Activated CD4-positive, alpha-beta T cell treated with anti-CD3 and anti-CD28 coated beads, Interleukin-2, Interleukin-6, amounts not matched to agents 100 ng/mL and 50 ng/mL, durations not matched to agents 16 hours and 8 hours (primary cell): ENCODE results near the gene ATP1A4.
A peak's percentile ranks its signal among the peaks of the same experiment; 100 is the strongest.

Source experiments
- DNase-seq: peaks from one replicate; pipeline ENCODE4 v3.0.0-alpha.2; 2020

Gene ATP1A4

GRCh38 chr1:160178731-160179130, 27.3 kb downstream of the ATP1A4 start:
- DNase-seq = no peak

GRCh38 chr1:160179336-160179735, 27.9 kb downstream of the ATP1A4 start:
- no peak for DNase-seq

GRCh38 chr1:160186246-160186645, 34.8 kb downstream of the ATP1A4 start:
- no peak for DNase-seq

DNA sequence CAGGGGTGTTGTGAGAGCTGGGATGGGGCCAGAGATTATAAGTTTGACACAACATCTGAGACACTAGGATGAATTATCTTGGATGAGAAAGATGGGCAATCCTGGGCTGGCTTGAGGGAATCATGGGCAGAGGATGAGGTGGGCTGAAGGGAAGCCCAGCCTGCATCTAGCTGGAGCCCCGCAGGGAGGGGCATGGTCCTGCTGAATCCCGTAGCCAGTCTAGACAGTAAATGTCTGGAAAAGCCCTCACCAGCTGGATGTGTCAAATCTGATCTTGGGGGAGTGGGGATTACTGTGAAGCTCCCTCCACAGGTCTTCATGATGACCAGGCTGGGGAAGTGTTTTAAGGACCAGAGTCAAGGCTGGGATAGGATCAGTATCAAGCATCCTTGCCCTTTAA, 35.3 kb downstream of the ATP1A4 start:
- DNase-seq = no peak

GRCh38 chr1:160187407-160187806, 36.0 kb downstream of the ATP1A4 start:
- DNase-seq = no peak

DNA sequence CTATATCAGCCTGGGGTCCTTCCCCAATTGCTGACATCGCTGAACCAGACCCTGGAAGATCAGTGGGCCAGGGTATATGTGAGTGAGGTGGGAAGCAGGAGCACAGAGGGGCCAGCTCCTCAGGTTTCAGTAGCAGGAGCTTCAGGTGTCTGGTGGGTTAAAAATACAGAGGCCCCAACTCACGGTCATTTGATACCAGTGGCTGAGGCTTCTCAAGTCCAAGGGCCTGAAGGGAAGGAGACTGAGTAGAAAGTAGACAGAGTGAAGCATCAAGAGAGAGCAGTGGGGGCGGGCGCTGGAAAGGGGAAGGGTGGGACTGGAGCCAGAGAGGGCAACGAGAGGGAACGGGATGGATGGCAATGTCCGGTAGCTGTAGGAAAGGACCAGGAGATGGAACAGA, 36.9 kb downstream of the ATP1A4 start:
- DNase-seq = no peak

- DNase-seq = no peak
Measured at GRCh38 chr1:160189649-160190625, 38.5 kb downstream of the ATP1A4 start, which contains the start of gene CASQ1. CASQ1 (plus strand) TSS chr1:160190575; CDS start chr1:160190752, 177 bp downstream.

- DNase-seq = no peak
Measured at GRCh38 chr1:160191756-160192155, 40.4 kb downstream of the ATP1A4 start.

GRCh38 chr1:160192234-160192633, 40.8 kb downstream of the ATP1A4 start:
- DNase-seq = no peak

DNA sequence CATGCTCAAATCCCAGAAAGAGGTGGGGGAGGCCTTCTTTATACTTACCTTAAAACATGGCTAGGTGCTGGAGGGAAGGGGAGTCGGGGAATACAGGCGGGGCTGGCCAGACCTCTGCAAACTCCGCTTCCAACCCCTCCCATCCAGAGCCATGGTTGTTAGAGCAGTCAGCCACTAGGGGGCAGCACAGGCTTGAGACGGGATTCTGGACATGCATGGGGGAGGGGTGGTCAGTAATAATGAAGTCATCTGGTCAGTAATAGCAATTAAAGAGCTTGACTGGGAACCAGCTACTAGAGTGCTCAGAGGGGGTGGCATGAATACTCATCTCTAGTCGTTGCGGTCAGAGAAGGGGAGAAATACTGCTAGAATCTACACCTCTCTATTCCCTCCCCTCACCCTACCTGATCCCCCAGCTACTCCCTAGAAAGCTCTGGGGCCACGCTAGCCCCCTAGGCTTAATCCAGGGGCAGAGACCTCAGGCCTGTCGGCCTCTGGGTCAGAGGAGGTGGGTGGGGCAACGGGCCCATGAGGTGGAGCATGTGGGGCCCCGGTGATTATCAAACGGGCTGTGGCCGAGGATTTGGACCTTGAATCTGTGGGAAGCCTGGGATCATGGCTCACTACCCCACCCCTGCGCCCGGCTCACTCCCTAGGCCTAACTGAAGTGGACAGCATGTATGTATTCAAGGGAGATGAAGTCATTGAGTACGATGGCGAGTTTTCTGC, 41.9 kb downstream of the ATP1A4 start:
- peak; percentile 87 for DNase-seq

GRCh38 chr1:160193832-160194736, 42.7 kb downstream of the ATP1A4 start:
- no peak for DNase-seq

- no peak for DNase-seq
Measured at GRCh38 chr1:160194737-160195059, 43.3 kb downstream of the ATP1A4 start.

DNA sequence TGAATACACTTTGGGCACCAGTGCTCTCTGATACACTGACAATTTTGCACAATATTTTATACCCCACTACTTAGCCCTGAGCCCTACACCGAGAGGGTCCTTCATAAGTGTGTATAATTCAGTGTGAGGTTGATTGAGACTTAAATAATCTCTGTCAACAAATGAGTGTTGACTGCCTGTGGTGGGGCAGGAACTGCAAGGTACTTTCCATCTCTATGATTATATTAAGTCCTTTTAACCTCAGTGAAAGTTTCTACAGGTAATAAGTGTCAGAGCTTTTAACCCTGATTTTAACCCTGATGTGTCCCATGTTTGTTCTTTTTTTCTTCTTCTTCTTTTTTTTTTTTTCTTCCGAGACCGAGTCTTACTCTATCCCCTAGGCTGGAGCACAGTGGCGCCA, 44.7 kb downstream of the ATP1A4 start:
- DNase-seq = no peak

GRCh38 chr1:160197231-160197630, 45.8 kb downstream of the ATP1A4 start:
- DNase-seq = no peak

- no peak for DNase-seq
Measured at GRCh38 chr1:160200786-160201185, 49.4 kb downstream of the ATP1A4 start.

DNA sequence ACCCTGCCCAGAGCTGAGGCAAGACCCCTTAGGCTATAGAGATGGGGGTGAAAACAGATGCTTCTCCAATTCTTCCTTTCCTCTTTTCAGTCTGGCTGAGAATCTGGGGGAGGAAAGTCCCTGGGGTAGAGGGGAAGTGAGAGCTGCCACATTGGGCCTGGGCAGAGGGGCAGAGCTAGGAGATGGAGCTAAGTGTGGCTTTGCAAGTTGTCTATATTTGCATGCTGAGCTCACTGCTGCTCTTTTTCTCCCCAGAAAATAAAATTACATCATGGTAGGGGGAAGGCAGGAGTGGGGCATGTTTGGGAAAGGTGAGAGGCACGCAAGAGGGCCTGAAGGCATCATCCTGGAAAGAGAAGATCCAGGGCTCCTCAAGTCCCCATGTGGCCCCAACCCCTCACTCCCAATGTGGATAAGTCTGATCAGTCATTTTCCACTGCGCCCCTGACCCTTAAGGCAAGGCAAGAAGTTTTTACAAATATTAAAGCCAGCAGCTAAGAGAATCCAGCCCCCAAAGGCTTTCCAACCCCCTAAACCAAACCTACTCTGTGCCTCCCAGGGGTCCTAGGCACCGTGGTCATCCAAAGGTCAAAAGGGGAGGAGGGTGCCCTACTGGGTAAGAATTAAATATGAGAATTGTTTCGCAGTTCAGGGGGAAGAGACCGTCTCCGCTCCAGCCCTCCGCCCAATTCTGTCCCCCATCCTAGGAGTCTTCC, 53.3 kb downstream of the ATP1A4 start:
- no peak for DNase-seq

GRCh38 chr1:160205242-160206035, 54.0 kb downstream of the ATP1A4 start, which contains the start of gene PEA15:
PEA15 (plus strand) TSS chr1:160205384; CDS start chr1:160211545, 6,161 bp downstream.
- DNase-seq = peak; percentile 80

DNA sequence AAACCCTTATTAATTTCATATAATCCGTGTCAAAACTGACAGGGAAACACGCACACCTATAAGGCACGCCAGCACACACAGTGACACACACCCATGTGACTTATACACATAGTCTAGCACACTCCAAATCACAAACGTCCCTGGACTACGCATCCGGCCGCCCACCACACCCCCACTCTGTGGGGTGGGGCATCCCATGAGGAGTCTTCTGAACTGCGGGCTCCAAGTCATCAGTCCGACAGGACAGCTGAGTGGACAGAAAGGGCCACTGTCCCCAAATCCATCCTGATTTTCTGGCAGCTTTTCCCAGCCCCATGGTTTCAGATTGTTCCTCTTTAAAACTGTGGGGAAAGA, 54.6 kb downstream of the ATP1A4 start:
- DNase-seq = peak; percentile 54

DNA sequence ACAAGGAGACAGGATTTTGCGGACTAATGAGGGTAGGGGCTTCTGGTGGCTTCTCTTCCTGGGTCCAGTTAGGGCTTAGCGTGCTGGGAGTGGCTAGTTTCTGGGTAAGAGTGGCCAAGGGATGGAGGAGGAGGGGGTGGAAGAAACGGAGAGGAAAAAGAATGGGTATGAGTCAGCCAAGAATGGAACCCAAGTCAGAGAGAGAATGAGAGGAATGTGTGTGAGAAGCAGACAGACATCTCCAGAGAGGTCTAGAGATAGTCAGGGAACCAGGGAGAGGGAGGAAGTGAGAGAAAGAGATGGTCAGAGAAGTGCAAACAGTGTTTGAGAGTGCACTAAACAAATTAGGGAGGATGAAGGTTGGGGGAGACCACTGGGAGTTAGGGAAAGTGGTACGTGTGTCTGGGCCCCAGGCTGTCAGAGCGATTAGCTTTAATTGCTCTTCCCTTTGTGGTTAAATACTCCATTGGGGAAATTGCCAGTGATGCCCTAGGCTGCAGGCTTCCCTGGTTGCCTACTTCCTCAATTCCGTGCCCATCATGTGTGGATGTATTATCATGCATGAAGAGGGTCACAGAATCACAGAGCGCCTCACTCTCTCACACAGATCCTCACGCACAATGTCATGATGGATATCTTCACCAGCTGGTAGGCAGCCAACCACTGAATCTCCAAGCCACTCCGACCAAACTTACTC, 55.2 kb downstream of the ATP1A4 start:
- peak; percentile 11 for DNase-seq

DNA sequence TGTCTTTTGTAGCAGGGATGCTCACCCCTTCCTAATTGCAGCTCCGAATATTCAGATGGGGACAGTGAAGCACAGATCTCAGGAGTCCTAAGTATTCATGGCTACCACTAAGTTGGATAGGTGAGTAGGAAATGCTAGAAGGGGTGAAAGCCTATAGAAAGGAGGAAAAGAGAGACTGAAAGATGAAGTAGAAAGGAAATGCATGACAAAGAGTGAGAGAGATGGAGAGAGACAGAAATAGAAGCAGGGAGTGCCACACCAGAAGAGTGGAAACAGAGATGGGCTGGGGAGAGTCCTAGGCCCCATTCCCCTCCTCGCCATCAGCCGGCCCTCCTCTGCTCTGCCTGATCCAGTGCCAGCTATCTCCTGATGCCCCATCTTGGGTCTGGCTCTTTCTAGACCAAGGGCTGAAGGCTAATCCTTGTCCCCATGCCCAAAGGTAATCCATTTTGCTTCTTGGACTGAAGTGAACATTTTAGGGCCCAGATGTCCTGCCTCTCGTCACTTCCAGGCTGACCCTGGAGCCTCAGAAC, 55.8 kb downstream of the ATP1A4 start:
- DNase-seq = no peak
